GM12878 (cell line): Measurements from ENCODE around the gene POP5. TPM values are rescaled to one million over a fixed set of nuclear protein-coding genes. Genes with fewer than 3 reads are reported as not detected.

Experiments used
- ATF2 ChIP-seq: IDR thresholded peaks from 2 replicates; pipeline ENCODE4 v1.6.1; 2012; ENCODE audit warnings: low read length, inconsistent platforms
- ATF3 ChIP-seq: IDR thresholded peaks from 2 replicates; pipeline ENCODE4 v1.6.1; 2011; ENCODE audit warnings: low read depth, mild to moderate bottlenecking, low read length, moderate library complexity, borderline replicate concordance; ENCODE audit errors: extremely low read depth
- BHLHE40 ChIP-seq, 2 experiments: fragments of 450-650 bp in 1 of 2; IDR thresholded peaks; 2 replicates each; pipeline ENCODE4 v1.6.1; 2011 to 2017; ENCODE audit warnings: low read depth in 2 of 2, borderline replicate concordance in 1 of 2, improper control_type of control experiment in 1 of 2, low read length in 1 of 2, mild to moderate bottlenecking in 1 of 2
- CBX3 ChIP-seq: fragments of 200-600 bp; sonication (generic); IDR thresholded peaks from 2 replicates; pipeline ENCODE4 v1.6.1; 2016; ENCODE audit warnings: low read depth, borderline replicate concordance
- DPF2 ChIP-seq: fragments of 450-650 bp; IDR thresholded peaks from 2 replicates; pipeline ENCODE4 v1.6.1; 2017; ENCODE audit warnings: mild to moderate bottlenecking
- EED ChIP-seq: sonication (generic); IDR thresholded peaks from 2 replicates; pipeline ENCODE4 v1.6.1; 2016; ENCODE audit warnings: antibody characterized with exemption, low read depth
- EGR1 ChIP-seq, 2 experiments: IDR thresholded peaks; 1 replicate in 1 of 2; 2 replicates in 1 of 2; pipeline ENCODE4 v1.6.1; 2011 to 2012; ENCODE audit warnings: low read depth in 2 of 2, low read length in 2 of 2, borderline replicate concordance in 1 of 2, mild to moderate bottlenecking in 1 of 2, moderate library complexity in 1 of 2
- ELK1 ChIP-seq: IDR thresholded peaks from 2 replicates; pipeline ENCODE4 v1.6.1; 2012; ENCODE audit warnings: low read depth, low read length, improper control_type of control experiment
- EP300 ChIP-seq, 2 experiments: fragments of 150-350 bp in 1 of 2; IDR thresholded peaks; 2 replicates each; pipeline ENCODE4 v1.6.1; 2011 to 2012; ENCODE audit warnings: low read depth in 2 of 2, low read length in 2 of 2, borderline replicate concordance in 1 of 2, improper control_type of control experiment in 1 of 2, inconsistent platforms in 1 of 2; ENCODE audit not compliant: control insufficient read depth in 1 of 2
- ESRRA ChIP-seq: IDR thresholded peaks from 2 replicates; pipeline ENCODE4 v1.6.1; 2012; ENCODE audit warnings: mild to moderate bottlenecking, low read length, improper control_type of control experiment
- GATAD2B ChIP-seq: fragments of 450-650 bp; conservative IDR thresholded peaks from 2 replicates; pipeline ENCODE4 v1.6.1; 2017; ENCODE audit warnings: low read depth, mild to moderate bottlenecking, moderate library complexity
- KDM1A ChIP-seq: fragments of 200-600 bp; sonication (generic); IDR thresholded peaks from 2 replicates; pipeline ENCODE4 v1.6.1; 2016; ENCODE audit warnings: borderline replicate concordance
- MXI1 ChIP-seq: fragments of 150-350 bp; IDR thresholded peaks from 2 replicates; pipeline ENCODE4 v1.6.1; 2011; ENCODE audit warnings: low read depth, mild to moderate bottlenecking, inconsistent platforms, low read length, improper control_type of control experiment
- PAX5 ChIP-seq: IDR thresholded peaks from 2 replicates; pipeline ENCODE4 v1.6.1; 2011; ENCODE audit warnings: low read depth, low read length, borderline replicate concordance
- POU2F2 ChIP-seq: IDR thresholded peaks from 3 replicates; pipeline ENCODE4 v1.6.1; 2011; ENCODE audit warnings: low read depth, mild to moderate bottlenecking, low read length, borderline replicate concordance
- RAD21 ChIP-seq: IDR thresholded peaks from 2 replicates; pipeline ENCODE4 v1.6.1; 2011; ENCODE audit warnings: mild to moderate bottlenecking, low read depth, low read length, moderate library complexity; ENCODE audit not compliant: insufficient read depth
- RELB ChIP-seq: fragments of 450-650 bp; IDR thresholded peaks from 2 replicates; pipeline ENCODE4 v1.6.1; 2017; ENCODE audit warnings: low read depth, mild to moderate bottlenecking, moderate library complexity
- SMARCA5 ChIP-seq: fragments of 450-650 bp; IDR thresholded peaks from 2 replicates; pipeline ENCODE4 v1.6.1; 2017; ENCODE audit warnings: mild to moderate bottlenecking
- YBX1 ChIP-seq: fragments of 450-650 bp; IDR thresholded peaks from 2 replicates; pipeline ENCODE4 v1.6.1; 2016; ENCODE audit warnings: antibody characterized with exemption
- ZNF687 ChIP-seq: fragments of 450-650 bp; IDR thresholded peaks from 2 replicates; pipeline ENCODE4 v1.6.1; 2017; ENCODE audit warnings: mild to moderate bottlenecking, moderate library complexity
- polyA plus RNA-seq, 11 experiments: library from polyadenylated mRNA; depleted of rRNA in 4 of 11; unstranded in 6 of 11; stranded (reverse) in 5 of 11; fragments of >200 nt; fragmentation: Nextera tagmentation in 4 of 11; fragmentation: Illumina TruSeq in 1 of 11; extraction: Ambion mirVana in 4 of 11; extraction: Trizol in 1 of 11; gene quantifications; 1 replicate in 1 of 11; 2 replicates in 10 of 11; pipeline versions ENCODE4 v1.2.1 to v1.2.3, GENCODE V29; 2011 to 2016; ENCODE audit warnings: inconsistent platforms in 2 of 11, missing spikeins in 2 of 11, low read depth in 1 of 11
- total RNA-seq, 4 experiments: library from RNA; depleted of rRNA in 3 of 4; stranded (reverse); fragments of >200 nt in 3 of 4; fragmentation: Illumina TruSeq in 1 of 4; extraction: Trizol in 1 of 4; gene quantifications; 2 replicates each; pipeline versions ENCODE4 v1.2.1 to v1.2.3, GENCODE V29; 2013 to 2021

Gene POP5
- total and polyA plus RNA-seq, 10 of the 15 experiments (the other 5 are each of a cell fraction or from before 2014, with no cell fraction given), result 50.3 to 234 (median 83.7) TPM

- TF ChIP-seq BHLHE40 (IDR thresholded peaks at IDR 0.05; ENCODE audit: borderline replicate concordance in 1 of 2, low read depth in 2 of 2, low read length in 1 of 2) (peak in 1 of 2 experiments; percentile 52; a peak in 3 of 4 replicates), MXI1 (peak; percentile 86), ESRRA (no peak), ZNF687 (peak; percentile 21; the same call in 1 of the 2 replicates), PAX5 (no peak; the same call in 1 of the 2 replicates), EGR1 (IDR thresholded peaks at IDR 0.05; ENCODE audit: borderline replicate concordance in 1 of 2, low read depth in 2 of 2, low read length in 2 of 2) (no peak), CBX3 (no peak), KDM1A (no peak), ATF2 (no peak), EP300 (IDR thresholded peaks at IDR 0.05; ENCODE audit: borderline replicate concordance in 1 of 2, control insufficient read depth in 1 of 2, low read depth in 2 of 2, low read length in 2 of 2) (no peak), SMARCA5 (no peak), RELB (peak; percentile 42; the same call in 1 of the 2 replicates), GATAD2B (no peak; the same call in 1 of the 2 replicates), EED (no peak), ELK1 (peak; percentile 52; the same call in 1 of the 2 replicates), POU2F2 (peak; percentile 63; the same call in 1 of the 3 replicates), ATF3 (no peak), YBX1 (no peak), DPF2 (no peak), RAD21 (no peak)
Observed at GRCh38 chr12:120580787-120581723, at the start of gene POP5 (continued).
